Measurements from ENCODE around the gene CXCL8. TPM values are rescaled to one million over a fixed set of nuclear protein-coding genes. Genes with fewer than 3 reads are reported as not detected.

CXCL8 gene
- total RNA-seq, 1 donor from 2014 or later: 0.30 TPM

DNA sequence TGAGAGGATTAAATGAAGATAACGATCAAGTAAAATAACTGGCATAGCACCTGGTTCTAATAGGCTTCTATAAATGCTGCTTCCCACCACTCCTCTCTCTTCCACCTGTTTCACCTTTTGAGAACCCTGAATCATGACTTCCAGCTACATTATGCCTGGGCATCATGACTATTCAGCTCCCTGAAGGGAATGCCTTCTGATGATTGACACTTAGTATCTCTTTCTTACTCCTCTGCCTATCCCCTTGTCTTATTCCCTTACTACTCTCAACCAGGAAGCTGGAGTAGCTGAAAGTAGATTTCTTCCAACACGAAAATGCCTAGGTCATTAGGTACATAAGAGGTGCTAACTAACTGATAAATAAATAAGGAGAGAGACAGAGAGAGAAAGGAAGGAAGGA, 24.7 kb upstream of the CXCL8 start:
- TF ChIP-seq, protein P1, sequence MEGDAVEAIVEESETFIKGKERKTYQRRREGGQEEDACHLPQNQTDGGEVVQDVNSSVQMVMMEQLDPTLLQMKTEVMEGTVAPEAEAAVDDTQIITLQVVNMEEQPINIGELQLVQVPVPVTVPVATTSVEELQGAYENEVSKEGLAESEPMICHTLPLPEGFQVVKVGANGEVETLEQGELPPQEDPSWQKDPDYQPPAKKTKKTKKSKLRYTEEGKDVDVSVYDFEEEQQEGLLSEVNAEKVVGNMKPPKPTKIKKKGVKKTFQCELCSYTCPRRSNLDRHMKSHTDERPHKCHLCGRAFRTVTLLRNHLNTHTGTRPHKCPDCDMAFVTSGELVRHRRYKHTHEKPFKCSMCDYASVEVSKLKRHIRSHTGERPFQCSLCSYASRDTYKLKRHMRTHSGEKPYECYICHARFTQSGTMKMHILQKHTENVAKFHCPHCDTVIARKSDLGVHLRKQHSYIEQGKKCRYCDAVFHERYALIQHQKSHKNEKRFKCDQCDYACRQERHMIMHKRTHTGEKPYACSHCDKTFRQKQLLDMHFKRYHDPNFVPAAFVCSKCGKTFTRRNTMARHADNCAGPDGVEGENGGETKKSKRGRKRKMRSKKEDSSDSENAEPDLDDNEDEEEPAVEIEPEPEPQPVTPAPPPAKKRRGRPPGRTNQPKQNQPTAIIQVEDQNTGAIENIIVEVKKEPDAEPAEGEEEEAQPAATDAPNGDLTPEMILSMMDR (IDR thresholded peaks at IDR 0.05; ENCODE audit: borderline replicate concordance): no peak
- no peak overlapping the region for H3K27ac ChIP-seq (replicated peaks)
- DNase-seq: no peak
- H3K4me3 ChIP-seq: no peak overlapping the region
- H3K27me3 ChIP-seq (ENCODE audit: low read depth): no peaks in the 10 kb centered on the region
- no peaks in the 10 kb centered on the region for H3K4me1 ChIP-seq
- H3K36me3 ChIP-seq: no peaks in the 10 kb centered on the region
- H3K9me3 ChIP-seq (replicated peaks): no peaks in the 10 kb centered on the region
- intact Hi-C loops (cut with micrococcal nuclease): no loop called here

DNA sequence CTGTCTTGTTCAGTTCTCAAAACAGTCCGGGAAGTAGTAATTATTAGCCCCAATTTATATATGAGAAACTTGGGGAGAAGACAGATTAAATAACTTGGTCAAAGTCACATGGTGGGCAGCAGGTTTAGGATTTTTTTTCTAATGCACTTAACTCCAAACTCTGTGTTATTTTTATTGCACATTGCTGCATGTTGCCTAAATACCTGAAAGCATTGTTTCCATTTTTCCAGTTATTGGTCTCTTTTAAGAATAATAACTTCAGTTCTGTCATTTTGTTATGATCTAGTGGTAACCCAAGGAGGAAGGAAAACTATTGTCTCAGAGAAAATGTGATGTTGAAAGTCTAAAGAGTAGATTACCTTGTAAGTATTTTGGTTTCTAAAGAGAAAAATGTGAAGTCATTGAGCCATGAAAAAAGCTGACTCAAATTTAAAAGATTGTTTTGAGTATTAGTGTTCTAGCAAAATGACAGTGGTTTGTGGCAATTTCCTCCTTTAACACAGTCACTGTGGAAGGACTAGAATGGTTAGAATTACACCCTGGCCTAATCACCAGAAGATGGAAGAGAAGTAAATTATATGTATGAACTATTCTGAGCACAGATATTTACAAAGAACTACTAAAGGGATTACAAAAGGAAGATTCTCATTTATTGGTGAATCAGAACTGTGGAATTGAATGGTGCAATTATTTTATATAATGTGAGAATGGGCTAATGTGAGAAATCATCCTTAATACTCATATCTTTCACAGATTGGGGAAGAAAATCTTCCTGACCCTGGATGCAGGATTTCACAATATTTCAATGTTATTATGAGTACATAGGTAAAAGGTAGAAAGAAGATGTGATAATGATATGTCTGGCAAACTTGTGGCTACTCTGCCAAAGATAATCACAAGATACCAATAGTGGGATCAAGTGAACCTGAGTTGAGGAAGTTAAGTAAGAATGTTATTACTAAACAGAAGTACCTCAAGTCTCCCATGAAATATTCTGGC, 21.7 kb upstream of the CXCL8 start:
- TF ChIP-seq, protein P1 (IDR thresholded peaks at IDR 0.05; ENCODE audit: borderline replicate concordance): no peak
- Histone ChIP-seq H3K36me3 (no peaks in the 10 kb centered on the region), H3K4me3 (no peak overlapping the region), H3K27me3 (ENCODE audit: low read depth) (no peaks in the 10 kb centered on the region), H3K9me3 (replicated peaks) (no peaks in the 10 kb centered on the region), H3K27ac (replicated peaks) (no peak overlapping the region), H3K4me1 (no peaks in the 10 kb centered on the region)
- no peak for DNase-seq
- intact Hi-C loops (cut with micrococcal nuclease): no loop called here

DNA sequence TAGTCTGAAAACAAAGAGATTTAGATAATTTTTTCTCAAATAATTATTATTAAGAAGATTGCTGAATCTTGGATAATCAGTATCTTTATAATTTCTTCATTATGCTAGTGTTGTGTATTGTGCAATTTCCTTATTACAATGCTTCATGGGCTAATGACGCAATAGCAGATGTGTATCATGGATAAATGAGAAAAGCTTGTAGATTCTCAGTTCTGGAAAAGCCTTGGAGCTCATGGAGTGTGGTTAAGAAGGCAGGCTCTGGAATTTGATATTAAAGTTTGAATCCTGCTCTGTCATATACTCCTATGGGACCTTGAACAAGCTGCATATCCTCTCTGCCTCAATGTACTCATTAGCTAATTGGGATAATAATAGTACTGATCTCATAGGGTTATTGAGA, 18.9 kb upstream of the CXCL8 start:
- H3K9me3 ChIP-seq (replicated peaks): no peaks in the 10 kb centered on the region
- H3K27ac ChIP-seq (replicated peaks): peak overlapping the region; percentile 44
- DNase-seq: no peak
- TF ChIP-seq, protein P1 (IDR thresholded peaks at IDR 0.05; ENCODE audit: borderline replicate concordance): no peak
- H3K4me1 ChIP-seq: no peaks in the 10 kb centered on the region
- H3K4me3 ChIP-seq: no peak overlapping the region
- H3K36me3 ChIP-seq: no peaks in the 10 kb centered on the region
- intact Hi-C loops (cut with micrococcal nuclease): no loop called here
- no peaks in the 10 kb centered on the region for H3K27me3 ChIP-seq (ENCODE audit: low read depth)

DNA sequence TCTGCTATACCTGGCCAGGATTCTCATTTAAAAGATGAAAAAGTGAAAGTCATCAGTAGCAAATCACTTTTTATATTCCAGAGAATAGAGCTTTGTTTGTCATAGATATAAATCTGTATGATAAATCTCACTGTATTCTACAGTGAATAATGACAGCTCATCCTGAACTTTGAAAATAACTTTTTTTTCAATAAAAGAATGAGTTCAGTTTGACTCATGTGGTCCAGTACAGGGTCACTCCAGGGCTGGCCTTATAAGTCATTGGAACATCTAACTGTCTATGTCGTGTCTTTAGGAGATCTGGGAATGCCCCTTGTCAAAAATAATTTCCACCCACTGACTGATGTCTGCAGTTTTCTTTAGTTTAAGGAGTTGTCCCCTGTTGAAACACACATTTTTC, 18.5 kb upstream of the CXCL8 start:
- intact Hi-C loops (cut with micrococcal nuclease): no loop called here
- H3K27ac ChIP-seq (replicated peaks): peak overlapping the region; percentile 44

DNA sequence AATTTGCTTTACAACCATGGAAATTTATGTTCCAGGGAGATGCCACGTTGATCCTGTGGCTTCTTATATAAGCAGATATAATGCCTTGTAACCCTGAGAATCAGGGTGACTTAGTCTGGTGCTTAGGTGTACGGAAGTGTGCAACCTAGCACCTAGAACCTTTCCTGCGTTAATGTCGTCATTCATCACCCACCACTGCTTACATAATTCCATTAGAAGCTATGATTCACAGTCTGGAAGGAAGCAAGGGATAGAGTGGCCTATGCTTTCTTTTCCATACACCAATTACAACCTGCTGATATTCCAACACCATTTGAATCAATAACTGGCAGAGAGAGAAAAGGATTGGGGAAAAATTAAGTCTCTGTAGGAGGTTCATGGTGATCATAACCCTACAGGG, 17.3 kb upstream of the CXCL8 start:
- intact Hi-C loops (cut with micrococcal nuclease): no loop called here
- Histone ChIP-seq H3K4me1 (no peaks in the 10 kb centered on the region), H3K36me3 (no peaks in the 10 kb centered on the region), H3K27me3 (ENCODE audit: low read depth) (no peaks in the 10 kb centered on the region), H3K9me3 (replicated peaks) (no peaks in the 10 kb centered on the region), H3K4me3 (no peak overlapping the region), H3K27ac (replicated peaks) (no peak overlapping the region)
- no peak for DNase-seq
- TF ChIP-seq, protein P1 (IDR thresholded peaks at IDR 0.05; ENCODE audit: borderline replicate concordance): no peak

More for the DNA sequence above, 18.5 kb upstream of the CXCL8 start:
- TF ChIP-seq, protein P1 (IDR thresholded peaks at IDR 0.05; ENCODE audit: borderline replicate concordance): no peak
- no peak overlapping the region for H3K4me3 ChIP-seq
- no peaks in the 10 kb centered on the region for H3K27me3 ChIP-seq (ENCODE audit: low read depth)
- no peaks in the 10 kb centered on the region for H3K36me3 ChIP-seq
- DNase-seq: no peak
- no peaks in the 10 kb centered on the region for H3K9me3 ChIP-seq (replicated peaks)
- H3K4me1 ChIP-seq: no peaks in the 10 kb centered on the region
